ENCODE measurements around the gene SLC31A1.

SLC31A1 gene

GRCh38 chr9:113309204-113309813, 88.0 kb downstream of the SLC31A1 start:
- DNase-seq, result peak; percentile 13

GRCh38 chr9:113310538-113310937, 89.2 kb downstream of the SLC31A1 start:
- no peak for DNase-seq

GRCh38 chr9:113311961-113312360, 90.6 kb downstream of the SLC31A1 start:
- DNase-seq, result no peak

DNA sequence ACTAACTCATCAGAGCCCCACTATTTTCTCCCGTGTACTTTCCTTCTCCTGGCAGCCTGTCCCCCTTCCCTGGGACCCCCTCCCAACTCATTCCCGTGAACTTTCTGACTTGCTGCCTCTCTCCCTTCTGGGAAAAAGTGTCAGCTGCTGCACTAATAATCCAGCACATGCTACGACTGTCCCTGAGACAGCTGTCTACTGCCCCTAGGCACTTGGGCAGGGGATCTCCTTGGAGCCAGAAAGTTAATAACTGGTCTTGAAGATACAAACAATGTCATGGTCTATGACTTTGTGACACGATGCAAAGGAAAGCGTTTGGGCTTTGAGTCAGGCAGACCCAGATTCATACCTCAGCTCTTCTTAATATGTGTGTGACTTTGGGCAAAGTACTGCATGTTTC, 91.9 kb downstream of the SLC31A1 start:
- DNase-seq, result no peak

Data from NCI-H2029 (cell line).